HG03378 (cell line): ENCODE results near the gene DDX60.
A peak's percentile ranks its signal among the peaks of the same experiment; 100 is the strongest.
"Not testable (repeated sequence)": the region's sequence is repeated elsewhere in the genome, so short reads cannot be mapped to it uniquely, and the experiment has no call there.

Experiments
- ATAC-seq: cut with Tn5 transposase; IDR thresholded peaks from one replicate; pipeline ENCODE4 v1.9.1; 2021; ENCODE audit warnings: mild to moderate bottlenecking, moderate library complexity; ENCODE audit not compliant: unreplicated experiment

Gene DDX60

GRCh38 chr4:168293386-168293975, 25.1 kb downstream of the DDX60 start:
- peak; percentile 55 for ATAC-seq

GRCh38 chr4:168291242-168291641, 27.3 kb downstream of the DDX60 start:
- no peak for ATAC-seq

GRCh38 chr4:168285850-168286249, 32.7 kb downstream of the DDX60 start:
- ATAC-seq, result not testable (repeated sequence)

- ATAC-seq, result no peak
Measured at GRCh38 chr4:168279556-168279955, 39.0 kb downstream of the DDX60 start.

GRCh38 chr4:168275836-168276235, 42.7 kb downstream of the DDX60 start:
- ATAC-seq, result no peak

GRCh38 chr4:168274871-168275270, 43.7 kb downstream of the DDX60 start:
- ATAC-seq, result no peak

GRCh38 chr4:168273838-168274237, 44.7 kb downstream of the DDX60 start:
- ATAC-seq, result no peak

- ATAC-seq, result no peak
Measured at GRCh38 chr4:168272488-168272887, 46.1 kb downstream of the DDX60 start.

GRCh38 chr4:168269896-168270295, 48.7 kb downstream of the DDX60 start:
- ATAC-seq, result no peak

GRCh38 chr4:168265327-168265726, 53.2 kb downstream of the DDX60 start:
- no peak for ATAC-seq

GRCh38 chr4:168264903-168265302, 53.6 kb downstream of the DDX60 start:
- ATAC-seq, result no peak

- ATAC-seq, result no peak
Measured at GRCh38 chr4:168263039-168263438, 55.5 kb downstream of the DDX60 start.

GRCh38 chr4:168259096-168259495, 59.5 kb downstream of the DDX60 start:
- ATAC-seq, result no peak

GRCh38 chr4:168257768-168258167, 60.8 kb downstream of the DDX60 start:
- no peak for ATAC-seq

GRCh38 chr4:168248176-168248710, 70.3 kb downstream of the DDX60 start:
- ATAC-seq, result no peak

- no peak for ATAC-seq
Measured at GRCh38 chr4:168247603-168248002, 70.9 kb downstream of the DDX60 start.

- ATAC-seq, result no peak
Measured at GRCh38 chr4:168241953-168242352, 76.6 kb downstream of the DDX60 start.

- no peak for ATAC-seq
Measured at GRCh38 chr4:168240821-168241220, 77.7 kb downstream of the DDX60 start.

- ATAC-seq, result no peak
Measured at GRCh38 chr4:168221301-168221700, 97.3 kb downstream of the DDX60 start.

- ATAC-seq, result no peak
Measured at GRCh38 chr4:168220893-168221292, 97.7 kb downstream of the DDX60 start.

- ATAC-seq, result no peak
Measured at GRCh38 chr4:168218645-168219044, 99.9 kb downstream of the DDX60 start.

- ATAC-seq, result not testable (repeated sequence)
Measured at GRCh38 chr4:168213511-168213910, 105.0 kb downstream of the DDX60 start.

- no peak for ATAC-seq
Measured at GRCh38 chr4:168212656-168213055, 105.9 kb downstream of the DDX60 start.
